HG02885 (cell line): ENCODE results near the gene C15orf39.

ENCODE experiments used
- ATAC-seq: cut with Tn5 transposase; IDR thresholded peaks from one replicate; pipeline ENCODE4 v1.9.1; 2021; ENCODE audit warnings: mild to moderate bottlenecking; ENCODE audit not compliant: unreplicated experiment, poor library complexity

Gene C15orf39

DNA sequence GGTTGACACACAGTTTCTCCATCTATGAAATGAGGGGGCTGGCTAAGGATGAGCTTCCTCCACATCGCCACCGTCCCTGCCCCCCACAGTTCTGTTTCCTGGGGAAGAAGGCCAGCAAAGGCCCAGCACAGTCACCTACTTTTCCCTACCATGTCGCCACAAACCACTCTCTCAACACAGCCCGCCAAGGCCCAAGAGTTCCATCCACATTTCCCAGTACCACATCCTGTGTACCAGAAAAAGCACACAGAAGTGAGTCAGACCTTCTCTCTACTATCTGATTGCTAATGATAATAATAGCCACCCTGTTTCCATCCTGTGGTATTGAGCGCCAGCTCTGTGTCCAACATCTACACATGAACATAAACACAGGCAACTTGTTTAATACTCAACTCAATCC, 30.3 kb upstream of the C15orf39 start:
- no peak for ATAC-seq

DNA sequence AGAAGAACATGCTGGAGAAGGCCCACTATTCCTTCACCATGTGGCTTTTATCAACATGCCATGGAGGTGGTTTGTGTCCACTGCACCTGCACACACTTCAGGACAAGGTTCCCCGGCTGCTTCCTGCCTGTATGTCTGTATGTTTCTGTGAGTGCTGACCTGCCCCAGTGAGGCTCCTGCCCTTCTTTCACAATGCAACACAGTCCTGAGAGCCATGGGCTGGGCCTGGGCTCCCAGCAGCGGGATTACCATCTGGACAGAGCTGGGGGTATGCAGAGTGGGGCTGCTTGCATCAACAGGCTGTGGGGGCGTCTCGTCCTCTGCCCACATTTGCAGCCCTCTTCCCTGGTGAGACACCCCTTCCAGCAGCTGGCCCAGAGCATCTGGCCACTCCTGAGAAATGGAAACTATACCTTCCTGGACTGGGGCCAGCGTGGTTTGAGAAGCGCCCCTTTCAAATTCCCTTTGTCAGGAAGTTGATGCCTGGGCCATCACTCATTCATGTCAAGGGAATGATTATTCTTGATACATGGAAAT, 29.3 kb upstream of the C15orf39 start:
- no peak for ATAC-seq

DNA sequence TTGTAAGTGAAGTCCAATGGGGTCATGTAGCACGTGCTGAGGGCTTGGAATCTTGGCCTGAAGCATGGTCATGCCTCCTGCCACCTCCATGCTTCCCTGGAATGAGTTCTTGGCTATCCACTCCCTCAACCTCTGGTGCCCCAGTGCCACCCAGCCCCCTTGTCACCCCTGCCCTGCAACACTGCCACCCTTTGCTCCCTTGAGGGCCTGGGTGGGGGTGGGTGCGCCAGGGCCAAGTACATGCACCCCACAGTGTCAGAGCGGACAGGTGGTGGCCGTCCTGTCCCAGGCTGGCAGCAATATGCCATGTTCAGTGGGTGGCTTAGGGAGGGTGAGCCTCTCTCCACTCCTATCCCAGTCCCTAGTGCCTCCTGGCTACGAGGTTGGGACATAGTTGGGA, 27.6 kb upstream of the C15orf39 start:
- no peak for ATAC-seq

DNA sequence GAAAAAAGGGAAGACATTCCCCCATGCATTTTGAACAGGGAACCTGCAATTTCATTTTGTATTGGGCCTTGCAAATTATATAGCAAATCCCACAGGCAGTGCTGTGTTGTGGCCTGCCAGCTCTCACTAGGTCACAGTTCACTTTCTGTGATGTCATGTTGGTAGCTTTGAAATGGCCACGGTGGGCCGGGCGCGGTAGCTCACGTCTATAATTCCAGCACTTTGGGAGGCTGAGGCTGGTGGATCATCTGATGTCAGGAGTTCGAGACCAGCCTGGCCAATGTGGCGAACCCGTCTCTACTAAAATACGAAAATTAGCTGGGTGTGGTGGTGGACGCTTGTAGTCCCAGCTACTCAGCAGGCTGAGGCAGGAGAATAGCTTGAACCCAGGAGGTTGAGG, 27.0 kb upstream of the C15orf39 start:
- ATAC-seq, result no peak

DNA sequence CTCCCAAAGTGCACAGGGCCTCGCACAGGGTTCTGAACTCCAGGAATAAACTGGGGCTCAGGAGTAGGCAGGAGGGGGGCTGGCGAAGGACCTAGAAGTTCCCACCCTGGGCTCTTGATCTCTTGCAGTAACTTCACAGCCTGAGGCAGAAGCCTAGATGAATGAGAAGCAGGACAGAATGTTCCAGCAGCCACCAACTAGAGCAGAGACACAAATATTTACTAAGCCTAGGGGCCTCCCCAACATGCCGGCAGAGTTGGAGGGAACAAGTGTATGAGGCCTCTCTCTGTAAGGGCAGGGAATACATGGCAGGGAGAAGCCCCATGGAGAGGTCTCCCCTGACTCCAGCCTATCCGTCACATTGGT, 25.3 kb upstream of the C15orf39 start:
- ATAC-seq, result no peak

DNA sequence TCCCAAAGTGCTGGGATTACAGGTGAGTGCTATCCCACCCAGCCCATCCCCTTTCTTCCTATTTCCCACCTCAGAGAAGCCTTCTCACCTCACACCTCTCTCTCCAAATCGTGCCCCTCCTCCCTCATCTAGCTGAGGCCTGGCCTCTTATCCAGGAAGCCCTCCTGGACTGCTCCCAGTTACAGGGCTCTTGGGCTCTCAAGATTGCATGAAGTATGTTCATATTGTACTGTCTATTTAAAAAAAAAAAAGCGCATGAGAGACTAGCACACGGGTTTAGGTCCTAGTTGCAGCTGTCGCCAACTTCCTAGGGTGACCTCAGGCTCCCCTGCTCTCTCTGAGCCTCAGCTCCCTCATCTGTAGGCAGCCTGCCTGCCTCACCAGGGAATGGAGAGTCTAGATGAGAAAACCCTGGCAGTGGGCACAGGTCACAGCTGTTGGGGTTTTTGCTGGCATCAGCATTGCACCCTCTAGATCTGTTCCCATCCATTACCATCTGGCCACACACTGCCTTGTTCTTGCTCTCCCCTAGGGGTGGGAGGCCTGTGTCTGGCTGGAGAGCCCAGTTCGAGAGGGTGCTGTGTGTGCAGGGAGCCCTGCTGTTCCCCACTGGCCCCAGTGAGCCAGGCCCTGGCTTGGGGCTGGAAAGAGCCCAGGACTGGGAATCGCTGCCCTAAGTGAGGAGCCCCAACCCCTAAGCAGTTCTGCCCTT, 24.2 kb upstream of the C15orf39 start:
- ATAC-seq, result no peak

DNA sequence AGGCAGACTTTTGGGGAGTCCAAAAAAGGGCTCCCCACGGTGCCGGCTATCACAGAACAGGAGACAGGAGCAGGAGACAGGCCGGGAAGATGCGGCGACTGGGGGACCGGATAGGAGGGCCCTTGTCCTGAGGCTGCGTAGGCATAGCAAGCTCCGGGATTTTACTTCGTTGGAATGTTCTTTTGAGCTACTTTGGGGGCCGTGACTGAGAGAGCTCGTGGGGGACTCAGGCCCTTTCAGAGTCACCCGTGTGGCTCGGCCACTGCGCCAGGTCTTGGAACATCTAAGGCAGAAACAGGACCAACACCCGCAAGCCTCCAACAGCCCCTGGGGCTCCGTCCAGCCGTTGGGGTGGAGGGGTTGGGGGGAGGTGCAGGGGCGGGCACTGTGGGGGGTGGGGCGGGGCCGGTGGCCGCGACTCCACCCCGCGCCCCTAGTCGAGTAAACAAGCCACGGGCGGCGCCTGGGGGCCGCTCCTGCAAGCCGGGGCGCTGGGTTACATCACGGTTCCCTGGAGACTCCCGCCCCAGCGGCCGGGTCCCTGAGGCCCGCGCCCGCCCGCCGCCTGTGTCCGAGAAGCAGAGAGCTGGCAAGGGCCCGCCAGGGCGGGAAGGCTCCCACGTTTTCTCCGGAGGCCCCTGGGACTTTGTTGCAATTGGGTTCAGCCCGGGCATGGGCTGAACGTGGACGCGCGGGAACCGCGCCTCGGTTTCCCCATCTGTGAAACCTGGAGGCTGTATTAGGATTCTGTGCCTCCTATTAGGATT, 23.3 kb upstream of the C15orf39 start:
- no peak for ATAC-seq

DNA sequence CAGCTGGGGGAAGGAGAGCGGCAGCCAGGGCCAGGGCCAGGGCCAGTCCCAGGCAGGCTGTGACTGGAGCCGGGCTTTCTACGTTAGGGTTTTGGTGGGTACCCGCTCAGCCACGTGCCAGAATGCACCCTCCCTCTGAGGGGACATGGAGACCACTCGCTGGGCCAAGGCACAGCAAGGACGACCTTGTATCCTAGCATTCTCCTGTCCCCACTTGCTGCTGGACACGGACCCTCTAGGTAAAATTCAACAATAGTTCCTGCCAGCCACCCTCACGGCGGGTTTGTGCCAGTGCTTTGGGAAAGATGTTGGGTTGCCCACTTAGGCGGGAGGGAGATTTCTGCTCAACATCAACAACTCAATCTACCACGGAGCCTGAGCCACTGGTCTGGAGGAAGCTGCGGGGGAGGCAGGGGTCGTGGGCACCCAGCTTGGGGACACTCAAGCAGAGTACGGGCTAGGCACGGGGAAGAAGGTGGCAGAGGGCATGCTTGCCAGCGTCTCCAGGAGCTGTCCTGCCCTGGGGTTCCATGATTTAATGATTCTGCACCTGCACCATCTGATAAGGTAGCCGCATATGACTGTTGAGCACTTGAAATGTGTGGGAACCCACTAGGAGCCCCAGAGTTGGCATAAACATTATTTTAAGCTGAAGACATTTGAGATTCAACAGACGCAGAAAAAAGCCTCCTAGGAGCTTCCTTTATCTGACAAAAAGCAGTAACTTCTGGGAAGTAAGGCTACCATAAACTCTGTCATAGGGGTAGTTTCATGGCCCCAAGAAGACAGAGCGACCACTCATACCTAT, 22.5 kb upstream of the C15orf39 start:
- no peak for ATAC-seq

DNA sequence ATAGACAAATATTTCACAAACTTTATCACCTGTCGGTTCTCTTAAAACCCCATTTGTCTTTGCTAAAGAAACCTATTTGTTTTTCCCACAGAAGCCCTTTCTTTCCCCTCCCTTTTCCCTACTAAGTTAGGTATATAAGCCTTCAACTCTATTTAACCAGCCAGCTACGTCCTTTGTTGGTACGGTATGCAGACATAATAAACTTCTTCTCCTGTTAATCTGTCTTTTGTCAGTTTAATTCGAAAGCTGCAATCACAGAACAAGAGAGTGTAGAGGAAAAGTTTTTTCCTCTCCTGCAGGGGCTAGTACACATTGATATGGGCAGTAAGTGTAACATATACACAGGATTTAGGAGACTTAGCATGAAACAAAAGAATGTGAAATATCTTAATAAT, 21.9 kb upstream of the C15orf39 start:
- ATAC-seq, result no peak

DNA sequence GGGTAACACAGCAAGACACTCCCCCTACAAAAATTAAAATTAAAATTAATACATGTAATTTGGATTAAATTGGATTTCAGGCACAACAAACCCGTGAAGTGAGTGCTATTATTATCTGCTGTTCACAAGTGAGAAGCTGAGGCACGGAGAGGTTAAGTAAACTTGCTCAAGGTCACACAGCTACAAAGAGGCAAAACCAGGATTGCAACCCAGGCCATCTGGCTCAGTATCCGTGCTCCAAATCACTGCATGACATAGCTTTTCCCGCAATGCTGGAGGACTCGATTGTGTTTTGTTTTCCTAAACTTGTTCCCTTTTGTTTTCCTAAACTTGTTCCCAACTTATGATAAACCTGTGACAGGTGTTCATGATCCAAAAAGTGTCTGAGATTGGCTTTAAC, 19.9 kb upstream of the C15orf39 start:
- ATAC-seq, result no peak

DNA sequence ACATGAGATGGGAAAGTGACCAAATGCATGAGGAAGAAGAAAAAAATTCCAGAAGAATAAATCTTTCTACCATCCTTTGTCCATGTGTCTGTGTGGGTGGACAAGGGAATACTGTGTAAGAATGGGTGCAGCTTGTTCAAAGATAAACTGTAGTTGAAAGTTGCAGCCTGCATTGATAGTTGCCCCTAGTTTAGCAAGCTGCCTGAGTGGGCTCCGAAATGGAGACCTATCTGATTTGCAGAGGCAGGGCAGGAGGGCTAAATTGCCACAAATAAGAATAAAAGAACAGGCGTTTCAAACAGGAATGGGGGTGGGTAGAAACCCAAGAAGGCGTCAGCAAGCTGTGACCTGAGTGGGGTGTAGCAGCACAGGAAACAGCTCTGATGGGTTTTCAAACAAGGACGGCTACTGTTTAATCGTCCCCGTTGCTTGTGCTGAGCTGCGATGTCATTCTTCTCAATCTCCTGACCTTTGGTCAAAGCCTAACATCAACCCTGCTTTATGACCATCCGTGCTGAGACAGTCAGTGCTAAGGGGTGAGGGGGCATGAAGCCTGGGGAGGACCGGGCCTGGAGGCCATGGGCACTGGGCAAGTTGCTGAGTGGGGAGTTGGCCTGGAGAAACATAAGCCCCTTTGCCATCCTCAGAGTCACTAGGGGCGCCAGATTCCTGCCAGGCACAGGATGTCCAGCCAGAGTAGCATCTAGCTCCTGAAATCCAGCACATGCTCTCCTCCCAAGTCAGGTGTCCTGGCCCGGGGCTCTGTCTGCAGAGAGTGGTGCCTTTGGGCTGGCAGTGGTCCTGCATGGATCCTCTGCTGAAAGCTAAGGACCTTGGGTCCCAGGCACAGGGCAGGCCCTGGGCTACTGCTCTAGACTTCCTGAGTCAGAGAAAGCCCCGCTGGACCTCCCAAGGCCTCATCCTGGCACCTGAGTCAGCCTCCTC, 19.2 kb upstream of the C15orf39 start:
- no peak for ATAC-seq

DNA sequence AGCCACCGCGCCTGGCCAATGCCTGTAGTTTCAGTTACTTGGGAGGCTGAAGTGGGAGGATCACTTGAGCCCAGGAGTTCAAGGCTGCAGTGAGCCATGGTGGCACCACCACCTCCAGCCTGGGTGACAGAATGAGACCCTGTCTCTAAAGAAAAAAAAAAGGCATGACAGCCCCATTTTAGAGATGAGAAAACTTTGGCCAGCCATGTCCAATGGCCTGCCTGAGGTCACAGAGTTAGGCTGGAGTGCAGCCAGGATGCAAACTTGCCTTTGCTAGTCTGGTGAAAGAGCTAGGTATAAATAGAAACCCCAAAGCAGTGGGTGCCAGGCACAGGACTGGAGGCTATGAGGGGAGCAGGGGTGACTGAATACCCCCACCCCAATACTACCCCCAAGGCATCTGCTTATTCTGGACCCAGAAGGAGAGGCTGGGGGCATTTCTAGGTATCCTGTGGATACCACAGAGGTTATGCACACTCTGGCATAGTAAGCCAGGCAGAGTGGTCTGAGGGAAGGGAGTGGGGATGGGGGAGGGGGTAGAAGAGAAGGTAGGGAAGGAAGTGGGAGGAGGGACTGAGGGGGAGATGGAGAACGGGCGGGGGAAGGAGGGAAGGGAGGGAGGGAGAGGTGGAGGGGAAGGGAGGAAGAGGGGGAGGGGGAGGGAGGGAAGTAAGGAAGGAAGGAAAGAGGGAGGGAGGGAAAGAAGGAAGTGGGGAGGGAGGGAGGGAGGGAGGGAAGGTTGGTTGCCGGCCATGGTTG, 16.2 kb upstream of the C15orf39 start:
- ATAC-seq, result no peak

DNA sequence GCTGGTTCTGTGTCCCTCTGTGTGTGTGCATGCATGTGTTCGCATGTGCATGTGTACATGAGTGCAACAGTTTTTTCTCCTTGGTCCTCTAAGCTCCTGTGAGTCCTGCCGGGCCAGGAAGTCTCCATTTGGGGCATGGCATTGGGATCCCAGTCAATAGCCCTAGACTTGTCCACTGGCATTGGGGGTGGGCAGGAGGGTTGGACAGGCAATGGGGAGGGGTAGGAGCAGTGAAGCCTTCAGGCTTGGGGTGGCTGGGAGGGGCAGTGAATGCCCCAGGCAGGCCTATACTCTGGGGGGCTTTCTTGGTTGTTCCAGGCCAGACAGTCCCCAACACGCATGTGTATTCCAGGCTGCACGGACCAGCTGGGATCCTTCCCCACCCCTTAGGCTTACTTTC, 15.6 kb upstream of the C15orf39 start:
- ATAC-seq, result no peak

DNA sequence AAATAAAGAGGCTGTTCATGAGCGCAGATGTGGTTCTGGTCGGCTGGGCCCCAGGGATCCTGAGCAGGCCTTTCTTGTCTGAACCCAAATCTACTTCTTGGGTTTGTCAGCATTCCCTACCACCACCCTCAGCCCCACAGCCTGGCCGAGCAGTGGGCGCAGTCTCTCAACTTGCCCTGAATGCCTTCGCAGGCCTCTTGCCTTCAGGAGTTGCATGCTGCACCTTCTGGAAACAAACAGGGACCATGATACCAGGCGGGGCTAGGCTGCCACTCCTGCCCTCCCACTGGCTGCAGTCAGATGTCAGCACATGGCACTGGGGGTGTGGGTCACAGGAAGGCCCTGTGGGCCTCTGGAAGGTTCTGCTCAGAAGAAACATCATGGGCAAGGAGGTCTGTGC, 13.2 kb upstream of the C15orf39 start:
- ATAC-seq, result no peak

DNA sequence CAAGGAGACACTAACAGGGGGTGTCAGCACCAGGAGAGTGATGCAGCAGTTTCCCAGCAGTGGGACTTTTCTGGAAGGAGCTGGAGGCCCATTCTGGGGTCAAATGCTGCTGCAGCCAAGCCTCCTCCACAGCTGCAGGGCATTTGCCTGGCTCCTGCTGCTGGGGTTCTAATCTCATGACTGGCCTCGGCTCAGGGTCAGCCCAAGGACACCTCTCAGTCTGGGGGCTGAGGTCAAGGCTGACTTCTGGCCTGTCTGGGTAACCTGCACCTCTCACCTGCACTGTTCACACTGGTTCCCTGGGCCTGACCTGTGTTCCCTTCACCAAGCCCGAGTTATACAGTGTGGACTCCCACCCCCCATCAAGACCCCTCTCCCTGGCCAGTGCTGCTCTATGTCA, 10.4 kb upstream of the C15orf39 start:
- no peak for ATAC-seq

DNA sequence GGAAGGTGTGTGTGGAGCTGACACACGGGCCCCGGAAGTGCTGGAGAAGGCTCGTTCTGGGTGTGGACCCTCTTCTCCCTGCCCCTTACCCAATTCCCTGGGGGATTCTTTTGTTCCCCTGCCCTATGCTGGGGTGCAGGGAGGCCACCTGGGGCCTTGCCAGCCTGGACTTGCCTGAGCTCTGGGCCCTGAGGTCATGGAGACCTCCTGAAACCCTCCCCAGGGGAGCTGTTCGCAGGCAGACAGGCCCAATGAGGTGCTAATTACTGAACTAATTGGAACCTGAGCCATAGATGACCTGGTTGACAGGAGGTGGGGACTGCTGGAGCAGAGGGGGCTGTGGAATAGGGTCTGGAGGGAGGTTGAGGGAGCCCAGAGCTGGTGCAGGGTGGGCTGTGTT, 9.4 kb upstream of the C15orf39 start:
- no peak for ATAC-seq

DNA sequence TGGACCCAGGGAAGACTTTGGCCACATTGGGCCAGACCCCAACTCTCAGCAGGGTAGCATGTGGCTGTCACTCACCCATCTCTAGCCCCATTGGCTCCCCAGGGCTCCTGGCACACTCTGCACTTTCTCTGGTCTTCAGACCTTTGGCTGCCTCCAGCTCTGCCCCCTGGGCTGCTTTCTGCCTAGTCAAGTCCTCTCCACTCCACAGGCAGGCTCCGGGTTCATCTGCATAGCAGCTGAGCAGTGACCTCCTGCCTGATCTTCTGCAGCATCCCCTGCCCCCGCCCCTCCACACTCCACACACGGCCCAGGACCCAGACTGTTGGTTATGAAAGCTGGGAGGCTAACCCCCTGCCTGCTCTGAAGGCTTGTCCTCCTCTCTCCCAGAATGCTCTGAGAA, 8.4 kb upstream of the C15orf39 start:
- ATAC-seq, result no peak

DNA sequence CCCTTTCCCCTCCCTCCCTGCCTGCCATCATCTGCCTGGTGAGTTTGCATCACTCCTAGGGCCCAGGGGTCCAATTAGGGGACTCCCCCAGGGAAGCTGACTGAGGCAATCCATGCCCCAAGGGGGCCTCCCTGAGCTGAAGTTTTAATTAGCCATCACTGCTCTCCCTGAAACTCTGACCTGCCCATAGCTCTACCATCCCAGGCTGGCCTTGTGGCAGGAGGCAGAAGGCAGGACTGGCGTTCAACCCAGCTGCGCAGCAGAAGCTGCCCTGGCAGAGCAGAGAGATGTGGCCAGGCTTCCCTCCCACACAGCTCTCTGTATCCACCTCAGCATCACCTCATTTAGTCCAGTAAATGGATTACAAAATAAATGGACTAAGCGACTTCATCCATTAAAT, 7.7 kb upstream of the C15orf39 start:
- no peak for ATAC-seq

DNA sequence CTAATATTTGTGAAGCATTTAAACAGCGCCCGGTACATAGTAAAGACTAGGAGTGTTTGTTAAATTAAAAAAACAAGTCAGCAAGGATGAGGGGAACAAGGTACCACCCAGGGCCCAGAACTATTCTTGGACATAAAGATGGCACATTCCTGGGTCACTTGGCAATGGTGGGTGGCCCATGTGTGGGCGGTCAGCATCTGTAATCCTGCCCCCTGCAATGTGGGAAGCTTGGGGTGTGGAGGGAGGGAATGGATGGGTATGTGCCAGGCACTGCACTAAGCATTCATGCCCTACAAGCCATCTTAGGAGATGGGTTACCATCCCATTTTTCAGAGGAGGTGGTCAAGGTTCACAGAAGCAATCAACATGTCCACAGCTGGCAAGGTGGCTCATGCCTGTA, 7.3 kb upstream of the C15orf39 start:
- ATAC-seq, result no peak
